ENCODE results near the gene PHLPP1.
"Not testable (repeated sequence)": the region's sequence is repeated elsewhere in the genome, so short reads cannot be mapped to it uniquely, and the experiment has no call there.

PHLPP1 gene

DNA sequence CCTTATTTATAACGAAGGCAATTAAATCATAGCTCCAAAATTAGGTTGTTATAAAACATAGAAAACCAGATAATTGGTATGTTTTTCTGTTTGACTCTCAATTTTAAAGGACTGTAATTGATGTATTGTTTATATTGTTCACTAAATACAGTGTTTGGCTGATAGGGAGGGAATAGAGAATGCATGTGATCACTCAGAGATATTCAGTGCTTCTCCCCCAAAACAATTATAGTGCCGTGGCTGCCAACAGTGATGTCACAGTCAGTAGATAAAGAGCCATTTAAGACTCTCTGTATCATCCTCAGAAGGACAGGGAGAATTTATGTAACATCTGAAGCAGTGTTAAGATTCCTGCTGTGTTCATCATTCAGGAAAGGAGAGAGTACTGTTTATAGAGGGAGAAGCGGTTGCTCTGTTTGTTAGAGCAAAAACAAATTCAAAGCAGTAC is 69.6 kb downstream of the PHLPP1 start:
- Mint-ChIP-seq H3K4me3 (no peak overlapping the region), H3K36me3 (ENCODE audit: low read depth) (no peaks in the 10 kb centered on the region), H3K27ac (no peak overlapping the region)

GRCh38 chr18:62786689-62787088 is 71.3 kb downstream of the PHLPP1 start:
- Mint-ChIP-seq H3K27me3 (ENCODE audit: low read depth) (no peaks in the 10 kb centered on the region), H3K4me1 (ENCODE audit: low read depth) (peaks cover 38% of the 10 kb centered on the region), H3K9me3 (no peaks in the 10 kb centered on the region), H3K27ac (no peak overlapping the region), H3K36me3 (ENCODE audit: low read depth) (no peaks in the 10 kb centered on the region), H3K4me3 (no peak overlapping the region)

More for the DNA sequence above, 69.6 kb downstream of the PHLPP1 start:
- Mint-ChIP-seq H3K4me1 (ENCODE audit: low read depth) (peaks cover 31% of the 10 kb centered on the region), H3K9me3 (no peaks in the 10 kb centered on the region), H3K27me3 (ENCODE audit: low read depth) (no peaks in the 10 kb centered on the region)

DNA sequence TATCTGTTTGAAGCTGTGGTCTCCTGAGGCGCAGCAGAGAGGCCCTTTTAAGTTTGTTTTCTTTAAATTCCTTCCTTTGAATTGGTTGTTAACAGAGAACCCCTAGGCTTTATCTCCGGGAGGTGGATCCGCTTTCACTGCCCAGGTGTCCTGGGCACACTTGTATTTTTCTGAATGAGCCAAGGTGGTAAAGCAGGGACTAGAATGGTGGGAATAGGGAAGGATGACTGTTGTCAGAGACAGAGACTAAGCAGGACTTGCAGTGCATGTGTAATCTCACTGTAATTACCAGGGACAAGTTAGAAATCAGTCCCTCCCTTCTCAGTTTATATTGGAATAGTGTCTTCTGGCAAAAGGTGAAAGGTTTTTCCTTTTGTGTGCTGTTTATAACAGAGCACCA is 72.8 kb downstream of the PHLPP1 start:
- Mint-ChIP-seq H3K4me3 (no peak overlapping the region), H3K27me3 (ENCODE audit: low read depth) (no peaks in the 10 kb centered on the region), H3K4me1 (ENCODE audit: low read depth) (peaks cover 34% of the 10 kb centered on the region), H3K36me3 (ENCODE audit: low read depth) (no peaks in the 10 kb centered on the region), H3K27ac (no peak overlapping the region), H3K9me3 (no peaks in the 10 kb centered on the region)

DNA sequence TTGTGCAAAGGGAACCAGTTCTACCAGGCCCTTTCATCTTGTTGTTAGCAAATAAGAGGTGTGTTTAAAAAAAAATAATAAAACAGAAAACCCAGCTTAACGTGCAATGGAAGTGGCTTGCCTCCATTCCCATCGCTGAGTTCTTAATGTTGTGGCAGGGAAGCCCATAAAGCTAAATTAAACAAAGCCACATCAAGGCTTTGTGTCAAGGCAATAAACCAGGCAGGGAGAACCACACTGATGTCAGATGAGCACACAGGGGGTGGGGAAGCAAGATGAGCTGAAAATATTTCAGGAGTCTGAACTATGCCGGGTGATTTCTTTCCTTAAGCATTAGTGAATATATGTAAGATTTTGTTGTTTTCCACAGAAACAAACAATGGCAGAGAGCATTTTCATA is 73.5 kb downstream of the PHLPP1 start:
- Mint-ChIP-seq H3K27me3 (ENCODE audit: low read depth) (no peaks in the 10 kb centered on the region), H3K27ac (no peak overlapping the region), H3K4me1 (ENCODE audit: low read depth) (peaks cover 30% of the 10 kb centered on the region), H3K36me3 (ENCODE audit: low read depth) (no peaks in the 10 kb centered on the region), H3K4me3 (no peak overlapping the region), H3K9me3 (no peaks in the 10 kb centered on the region)

- no peak overlapping the region for H3K4me3 Mint-ChIP-seq
Measured at GRCh38 chr18:62790871-62791772, 75.8 kb downstream of the PHLPP1 start.

GRCh38 chr18:62792016-62792415 is 76.7 kb downstream of the PHLPP1 start:
- H3K9me3 Mint-ChIP-seq, result no peaks in the 10 kb centered on the region
- no peak overlapping the region for H3K27ac Mint-ChIP-seq
- no peaks in the 10 kb centered on the region for H3K27me3 Mint-ChIP-seq (ENCODE audit: low read depth)
- no peak overlapping the region for H3K4me3 Mint-ChIP-seq
- H3K36me3 Mint-ChIP-seq (ENCODE audit: low read depth), result no peaks in the 10 kb centered on the region
- H3K4me1 Mint-ChIP-seq (ENCODE audit: low read depth), result peaks cover 25% of the 10 kb centered on the region

More at GRCh38 chr18:62790871-62791772, 75.8 kb downstream of the PHLPP1 start:
- Mint-ChIP-seq H3K27ac (no peak overlapping the region), H3K27me3 (ENCODE audit: low read depth) (no peaks in the 10 kb centered on the region), H3K4me1 (ENCODE audit: low read depth) (peaks cover 23% of the 10 kb centered on the region), H3K36me3 (ENCODE audit: low read depth) (no peaks in the 10 kb centered on the region), H3K9me3 (no peaks in the 10 kb centered on the region)

- Mint-ChIP-seq H3K27me3 (ENCODE audit: low read depth) (no peaks in the 10 kb centered on the region), H3K4me1 (ENCODE audit: low read depth) (peaks cover 17% of the 10 kb centered on the region), H3K4me3 (no peak overlapping the region), H3K36me3 (ENCODE audit: low read depth) (no peaks in the 10 kb centered on the region), H3K27ac (no peak overlapping the region), H3K9me3 (no peaks in the 10 kb centered on the region)
Measured at GRCh38 chr18:62795813-62796212, 80.5 kb downstream of the PHLPP1 start.

- H3K4me3 Mint-ChIP-seq, result no peak overlapping the region
- peaks cover 17% of the 10 kb centered on the region for H3K4me1 Mint-ChIP-seq (ENCODE audit: low read depth)
- H3K27me3 Mint-ChIP-seq (ENCODE audit: low read depth), result no peaks in the 10 kb centered on the region
- H3K9me3 Mint-ChIP-seq, result no peaks in the 10 kb centered on the region
- H3K36me3 Mint-ChIP-seq (ENCODE audit: low read depth), result no peaks in the 10 kb centered on the region
- no peak overlapping the region for H3K27ac Mint-ChIP-seq
Measured at GRCh38 chr18:62796216-62796621, 80.9 kb downstream of the PHLPP1 start.

DNA sequence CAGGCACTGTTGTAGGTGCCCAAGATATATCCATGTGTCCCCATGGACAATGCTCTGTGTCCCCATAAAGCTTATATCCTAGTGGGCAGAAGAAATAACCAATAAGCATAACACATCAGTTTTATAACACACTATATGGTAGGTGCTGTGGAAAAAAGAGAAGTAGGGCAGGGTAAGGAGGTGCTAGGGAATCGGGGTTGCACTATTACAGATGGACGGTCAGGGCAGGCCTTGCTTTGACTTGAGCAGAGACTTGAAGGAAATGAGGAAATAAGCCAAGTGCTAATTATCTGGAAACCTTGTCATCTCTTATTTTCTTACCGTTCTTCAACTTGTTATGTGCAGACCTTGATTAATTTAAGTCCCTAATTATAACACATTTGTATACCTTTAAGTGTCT is 82.0 kb downstream of the PHLPP1 start:
- Mint-ChIP-seq H3K27ac (no peak overlapping the region), H3K36me3 (ENCODE audit: low read depth) (no peaks in the 10 kb centered on the region), H3K27me3 (ENCODE audit: low read depth) (no peaks in the 10 kb centered on the region), H3K9me3 (no peaks in the 10 kb centered on the region), H3K4me1 (ENCODE audit: low read depth) (peaks cover 15% of the 10 kb centered on the region), H3K4me3 (no peak overlapping the region)

DNA sequence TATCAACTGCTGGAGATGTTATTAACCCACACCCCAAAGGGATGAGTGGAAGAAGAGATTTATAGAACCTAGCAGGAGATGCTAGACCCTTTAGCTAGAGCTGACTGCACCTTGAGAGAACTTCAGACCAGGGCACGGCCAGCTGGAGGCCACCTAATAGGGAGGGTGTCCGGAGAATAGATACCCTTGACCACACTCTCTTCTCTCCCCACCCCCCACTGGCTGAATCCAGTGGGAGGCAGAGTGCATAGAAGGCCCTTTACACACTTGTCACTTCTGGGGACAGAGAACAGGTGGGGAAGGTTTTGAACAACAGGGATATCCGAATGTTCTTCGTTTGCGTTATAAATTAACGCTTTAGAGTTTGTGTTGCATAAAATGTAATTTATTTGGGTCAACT is 84.6 kb downstream of the PHLPP1 start:
- Mint-ChIP-seq H3K27me3 (ENCODE audit: low read depth) (no peaks in the 10 kb centered on the region), H3K27ac (no peak overlapping the region), H3K4me3 (no peak overlapping the region), H3K36me3 (ENCODE audit: low read depth) (no peaks in the 10 kb centered on the region), H3K9me3 (no peaks in the 10 kb centered on the region), H3K4me1 (ENCODE audit: low read depth) (peaks cover 15% of the 10 kb centered on the region)

- Mint-ChIP-seq H3K36me3 (ENCODE audit: low read depth) (no peaks in the 10 kb centered on the region), H3K27ac (no peak overlapping the region), H3K4me3 (no peak overlapping the region), H3K9me3 (no peaks in the 10 kb centered on the region), H3K27me3 (ENCODE audit: low read depth) (no peaks in the 10 kb centered on the region), H3K4me1 (ENCODE audit: low read depth) (peaks cover 7% of the 10 kb centered on the region)
Measured at GRCh38 chr18:62802523-62802922, 87.2 kb downstream of the PHLPP1 start.

DNA sequence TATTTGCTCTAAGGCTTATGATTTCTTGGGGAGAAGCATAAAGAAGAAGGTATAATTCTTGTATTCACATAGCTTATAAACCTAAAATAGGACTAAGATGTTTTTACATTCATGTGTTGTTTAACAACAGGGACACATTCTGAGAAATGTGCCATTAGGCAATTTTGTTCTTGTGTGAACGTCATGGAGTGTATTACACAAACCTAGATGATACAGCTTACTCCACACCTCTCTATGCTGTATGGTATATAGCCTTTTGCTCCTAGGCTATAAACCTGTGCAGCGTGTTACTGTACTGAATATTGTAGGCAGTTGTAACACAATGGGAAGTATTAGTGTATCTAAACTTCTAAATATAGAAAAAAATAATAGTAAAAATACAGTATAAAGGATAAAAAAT is 92.1 kb downstream of the PHLPP1 start:
- no peak overlapping the region for H3K27ac Mint-ChIP-seq
- H3K4me3 Mint-ChIP-seq, result no peak overlapping the region
- H3K27me3 Mint-ChIP-seq (ENCODE audit: low read depth), result no peaks in the 10 kb centered on the region
- H3K4me1 Mint-ChIP-seq (ENCODE audit: low read depth), result no peaks in the 10 kb centered on the region
- H3K36me3 Mint-ChIP-seq (ENCODE audit: low read depth), result no peaks in the 10 kb centered on the region
- no peaks in the 10 kb centered on the region for H3K9me3 Mint-ChIP-seq

DNA sequence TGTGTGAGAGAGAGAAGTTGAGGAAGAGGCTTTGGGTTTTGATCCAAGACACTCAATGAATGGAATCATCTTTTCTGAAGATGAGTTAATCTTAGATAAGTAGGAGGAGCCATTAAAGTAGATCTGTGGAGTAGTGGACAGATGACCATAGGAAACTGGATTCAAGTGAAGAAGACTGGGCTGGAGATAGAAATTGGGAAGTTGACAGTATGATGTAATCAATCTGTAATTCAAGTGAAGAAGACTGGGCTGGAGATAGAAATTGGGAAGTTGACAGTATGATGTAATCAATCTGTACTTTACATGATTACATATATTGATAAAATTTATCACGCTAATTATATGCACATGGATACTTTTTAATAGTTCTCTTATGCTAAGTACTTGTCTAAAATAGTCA is 92.8 kb downstream of the PHLPP1 start:
- no peak overlapping the region for H3K27ac Mint-ChIP-seq
- no peaks in the 10 kb centered on the region for H3K36me3 Mint-ChIP-seq (ENCODE audit: low read depth)
- no peaks in the 10 kb centered on the region for H3K9me3 Mint-ChIP-seq
- no peaks in the 10 kb centered on the region for H3K4me1 Mint-ChIP-seq (ENCODE audit: low read depth)
- no peaks in the 10 kb centered on the region for H3K27me3 Mint-ChIP-seq (ENCODE audit: low read depth)
- H3K4me3 Mint-ChIP-seq, result no peak overlapping the region

- not testable (repeated sequence) for H3K4me1 Mint-ChIP-seq (ENCODE audit: low read depth); H3K4me3 Mint-ChIP-seq; H3K9me3 Mint-ChIP-seq; H3K27me3 Mint-ChIP-seq (ENCODE audit: low read depth); H3K27ac Mint-ChIP-seq; H3K36me3 Mint-ChIP-seq (ENCODE audit: low read depth)
Measured at GRCh38 chr18:62809445-62809844, 94.1 kb downstream of the PHLPP1 start.

GRCh38 chr18:62809900-62810299 is 94.6 kb downstream of the PHLPP1 start:
- no peaks in the 10 kb centered on the region for H3K27me3 Mint-ChIP-seq (ENCODE audit: low read depth)
- no peak overlapping the region for H3K4me3 Mint-ChIP-seq
- no peaks in the 10 kb centered on the region for H3K4me1 Mint-ChIP-seq (ENCODE audit: low read depth)
- no peak overlapping the region for H3K27ac Mint-ChIP-seq
- H3K36me3 Mint-ChIP-seq (ENCODE audit: low read depth), result no peaks in the 10 kb centered on the region
- H3K9me3 Mint-ChIP-seq, result no peaks in the 10 kb centered on the region

Data from T-helper 1 cell treated with Interleukin-12 subunit alpha and Interleukin-12 subunit beta and Interleukin-4 antibody, amounts not matched to agents 30 μg/mL and 1 μg/mL, for 36 hours (primary cell).